ENCODE measurements around the gene ISG15.
"Not testable (repeated sequence)": the region's sequence is repeated elsewhere in the genome, so short reads cannot be mapped to it uniquely, and the experiment has no call there.

Gene ISG15

GRCh38 chr1:1030867-1031658 is 17.8 kb downstream of the ISG15 start:
- not testable (repeated sequence) for DNase-seq (ENCODE audit: low read depth in 2 of 2)

- DNase-seq (ENCODE audit: low read depth in 2 of 2): no peak
Measured at GRCh38 chr1:1031659-1032235, 18.4 kb downstream of the ISG15 start.

- no peak for DNase-seq (ENCODE audit: low read depth in 2 of 2)
Measured at GRCh38 chr1:1032424-1032823, 19.1 kb downstream of the ISG15 start.

GRCh38 chr1:1033009-1033587 is 19.8 kb downstream of the ISG15 start:
- DNase-seq (ENCODE audit: low read depth in 2 of 2): peak; percentile 76 to 82

GRCh38 chr1:1033731-1034438 is 20.6 kb downstream of the ISG15 start:
- no peak for DNase-seq (ENCODE audit: low read depth in 2 of 2)

- no peak for DNase-seq (ENCODE audit: low read depth in 2 of 2)
Measured at GRCh38 chr1:1034439-1034781, 21.1 kb downstream of the ISG15 start.

GRCh38 chr1:1035291-1035943 is 22.1 kb downstream of the ISG15 start:
- no peak for DNase-seq (ENCODE audit: low read depth in 2 of 2)

GRCh38 chr1:1037366-1038327 is 24.4 kb downstream of the ISG15 start:
- DNase-seq (ENCODE audit: low read depth in 2 of 2): no peak

GRCh38 chr1:1038694-1039093 is 25.4 kb downstream of the ISG15 start:
- no peak for DNase-seq (ENCODE audit: low read depth in 2 of 2)

GRCh38 chr1:1039145-1039910 is 26.0 kb downstream of the ISG15 start:
- DNase-seq (ENCODE audit: low read depth in 2 of 2): no peak

- peak; percentile 58 to 64 for DNase-seq (ENCODE audit: low read depth in 2 of 2)
Measured at GRCh38 chr1:1040004-1040991, 27.0 kb downstream of the ISG15 start.

GRCh38 chr1:1041092-1041523 is 27.8 kb downstream of the ISG15 start:
- no peak for DNase-seq (ENCODE audit: low read depth in 2 of 2)

GRCh38 chr1:1041873-1042272 is 28.6 kb downstream of the ISG15 start:
- DNase-seq (ENCODE audit: low read depth in 2 of 2): no peak

- no peak for DNase-seq (ENCODE audit: low read depth in 2 of 2)
Measured at GRCh38 chr1:1042835-1043234, 29.5 kb downstream of the ISG15 start.

GRCh38 chr1:1043411-1043810 is 30.1 kb downstream of the ISG15 start:
- no peak for DNase-seq (ENCODE audit: low read depth in 2 of 2)

GRCh38 chr1:1043921-1044320 is 30.6 kb downstream of the ISG15 start:
- DNase-seq (ENCODE audit: low read depth in 2 of 2): no peak

- no peak for DNase-seq (ENCODE audit: low read depth in 2 of 2)
Measured at GRCh38 chr1:1044455-1045078, 31.3 kb downstream of the ISG15 start.

GRCh38 chr1:1045129-1045528 is 31.8 kb downstream of the ISG15 start:
- DNase-seq (ENCODE audit: low read depth in 2 of 2): no peak

Measured in stimulated activated CD4-positive, alpha-beta T cell treated with anti-CD3 and anti-CD28 coated beads, Interleukin-12 subunit alpha, Interleukin-12 subunit beta, amount 100 ng/mL, for 24 hours (primary cell).